HG02763 (cell line): Measurements from ENCODE around the gene MALL.
"Not testable (repeated sequence)": the region's sequence is repeated elsewhere in the genome, so short reads cannot be mapped to it uniquely, and the experiment has no call there.

Experiments
- ATAC-seq: cut with Tn5 transposase; IDR thresholded peaks from one replicate; pipeline ENCODE4 v1.9.1; 2021; ENCODE audit warnings: mild to moderate bottlenecking, moderate library complexity; ENCODE audit not compliant: unreplicated experiment

The MALL gene

GRCh38 chr2:110054521-110055407 is 60.9 kb downstream of the MALL start:
- ATAC-seq, result not testable (repeated sequence)

- ATAC-seq, result not testable (repeated sequence)
These were observed 61.9 kb downstream of the MALL start for GRCh38 chr2:110053688-110054087.

GRCh38 chr2:110052166-110052565 is 63.5 kb downstream of the MALL start:
- not testable (repeated sequence) for ATAC-seq

- not testable (repeated sequence) for ATAC-seq
These were observed 65.4 kb downstream of the MALL start for GRCh38 chr2:110050222-110050621.

- ATAC-seq, result not testable (repeated sequence)
These were observed 65.9 kb downstream of the MALL start for GRCh38 chr2:110049769-110050168.

- ATAC-seq, result not testable (repeated sequence)
These were observed 67.1 kb downstream of the MALL start for GRCh38 chr2:110048255-110049197.

GRCh38 chr2:110047225-110047624 is 68.4 kb downstream of the MALL start:
- ATAC-seq, result not testable (repeated sequence)

- not testable (repeated sequence) for ATAC-seq
These were observed 73.5 kb downstream of the MALL start for GRCh38 chr2:110041941-110042660.

- not testable (repeated sequence) for ATAC-seq
These were observed 78.3 kb downstream of the MALL start for GRCh38 chr2:110037336-110037735.

GRCh38 chr2:110035384-110035783 is 80.2 kb downstream of the MALL start:
- not testable (repeated sequence) for ATAC-seq

- not testable (repeated sequence) for ATAC-seq
These were observed 80.7 kb downstream of the MALL start for GRCh38 chr2:110034935-110035334.
